HepG2 (cell line): ENCODE measurements around the gene USP20.

ENCODE experiments used
- ESRRA ChIP-seq: sonication (generic); formaldehyde crosslinking; IDR thresholded peaks from 2 replicates; pipeline ENCODE4 v1.5.1; 2020; ENCODE audit warnings: mild to moderate bottlenecking, low read depth, missing genetic modification reagents
- MAX ChIP-seq: IDR thresholded peaks from 2 replicates; pipeline ENCODE4 v1.6.1; 2012; ENCODE audit warnings: inconsistent platforms

GRCh38 chr9:129802833-129803675, 32.2 kb upstream of the USP20 start, which contains the start of gene TOR1B:
- TF ChIP-seq MAX (peak; percentile 89), ESRRA (no peak)
